ENCODE measurements around the gene TMIE. TPM values are rescaled to one million over a fixed set of nuclear protein-coding genes. Genes with fewer than 3 reads are reported as not detected.
"Not testable (repeated sequence)": the region's sequence is repeated elsewhere in the genome, so short reads cannot be mapped to it uniquely, and the experiment has no call there.

TMIE gene
- total RNA-seq, 1 donor from 2014 or later = 1.6 TPM

GRCh38 chr3:46685446-46685845 is 15.7 kb upstream of the TMIE start:
- ATAC-seq = no peak

- peak; percentile 39 for ATAC-seq
Observed at GRCh38 chr3:46690798-46691197, 10.4 kb upstream of the TMIE start.

GRCh38 chr3:46692566-46692990 is 8.6 kb upstream of the TMIE start:
- ATAC-seq = peak; percentile 77

GRCh38 chr3:46693038-46693891 is 7.9 kb upstream of the TMIE start, which contains the start of gene ALS2CL:
TSS of gene ALS2CL (minus strand) at chr3:46693679. CDS start at chr3:46689440, 4,239 bp downstream.
- ATAC-seq = peak; percentile 64

GRCh38 chr3:46693892-46694226 is 7.3 kb upstream of the TMIE start:
- peak; percentile 1 for ATAC-seq

GRCh38 chr3:46694520-46694919 is 6.7 kb upstream of the TMIE start:
- no peak for ATAC-seq

- ATAC-seq = peak; percentile 41
Observed at GRCh38 chr3:46695177-46695961, 5.8 kb upstream of the TMIE start.

DNA sequence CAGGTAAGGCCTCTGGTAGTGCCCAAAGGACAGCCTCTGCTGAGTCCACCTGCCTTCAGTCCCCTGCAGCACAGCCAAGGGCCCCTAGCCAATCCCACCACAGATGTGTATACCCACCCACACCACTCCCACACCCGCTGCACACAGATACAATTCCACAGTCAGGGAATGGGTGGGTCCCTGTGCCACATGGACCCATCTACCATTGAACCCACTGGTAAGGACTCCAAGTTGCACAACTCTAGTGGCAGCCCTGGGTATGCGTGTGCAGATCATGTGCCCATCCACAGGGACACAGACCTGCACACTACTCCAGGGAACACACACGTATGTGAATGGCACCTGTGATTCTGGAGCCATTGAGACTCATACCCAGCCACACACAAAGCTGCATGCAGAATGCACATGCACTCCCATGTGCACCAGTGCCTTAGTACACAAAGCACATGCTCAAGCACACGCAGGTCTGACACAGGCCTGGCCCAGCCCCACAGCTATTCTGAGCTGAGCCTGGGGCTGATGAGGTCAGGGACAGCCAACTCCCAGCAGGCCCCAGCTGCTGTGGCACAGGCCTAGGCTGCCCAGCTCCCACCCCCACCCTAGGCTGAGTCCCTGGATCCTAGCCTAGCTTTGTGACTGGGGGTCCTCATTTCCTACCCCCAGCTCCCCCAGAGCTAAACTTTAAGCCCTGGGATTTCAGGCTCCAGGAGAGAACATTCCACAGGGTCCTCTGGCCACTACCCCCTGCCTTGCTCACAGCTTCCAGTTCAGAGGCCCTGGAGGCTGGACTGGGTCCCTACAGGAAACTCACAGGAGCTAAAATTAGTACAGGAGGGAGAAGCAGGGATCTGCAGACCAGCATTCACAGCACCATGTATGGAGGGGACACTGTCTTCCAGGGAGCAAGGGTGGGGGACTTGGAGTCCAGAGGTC is 5.0 kb upstream of the TMIE start:
- peak; percentile 40 for ATAC-seq

GRCh38 chr3:46699676-46700523 is 1.3 kb upstream of the TMIE start:
- peak; percentile 12 for ATAC-seq

GRCh38 chr3:46700772-46701171 is 420 bp upstream of the TMIE start:
- no peak for ATAC-seq

DNA sequence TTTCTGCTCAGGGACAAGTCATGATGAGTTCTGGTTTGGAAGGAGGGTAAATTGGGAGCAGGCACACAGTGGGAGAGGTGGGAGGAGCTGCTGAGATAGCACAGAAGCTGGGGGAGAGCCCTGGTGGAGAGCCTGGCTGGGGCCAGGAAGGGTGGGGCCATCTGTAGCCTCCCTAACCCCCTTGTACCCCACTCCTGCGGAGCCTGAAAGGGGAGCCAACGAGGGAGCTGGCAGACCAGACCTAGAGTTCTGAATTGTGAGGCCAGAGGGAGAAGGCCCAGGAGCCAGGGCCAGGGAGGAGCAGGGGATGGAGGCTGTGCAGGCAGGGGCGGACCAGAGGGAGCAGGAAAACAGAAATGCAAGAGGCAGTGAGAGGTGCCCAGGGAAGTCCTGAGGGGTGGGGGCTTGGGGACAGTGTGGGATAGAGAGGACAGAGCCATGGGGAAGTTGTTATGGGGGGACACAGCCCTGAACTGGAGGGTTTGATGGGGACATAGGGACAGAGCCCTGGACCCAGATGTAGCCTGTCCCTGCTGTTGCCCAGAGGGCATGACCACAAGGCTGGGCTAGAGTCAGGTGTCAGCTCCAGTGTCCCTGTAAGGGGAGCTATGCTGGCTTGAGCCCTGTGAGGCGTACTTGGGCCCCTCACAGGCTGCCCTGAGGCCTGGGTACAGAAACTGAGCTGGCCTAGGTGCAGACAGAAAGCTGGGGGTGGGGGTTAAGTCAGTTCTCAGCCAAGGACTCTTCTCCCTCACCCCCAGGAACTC is 1.2 kb downstream of the TMIE start:
- ATAC-seq = no peak

DNA sequence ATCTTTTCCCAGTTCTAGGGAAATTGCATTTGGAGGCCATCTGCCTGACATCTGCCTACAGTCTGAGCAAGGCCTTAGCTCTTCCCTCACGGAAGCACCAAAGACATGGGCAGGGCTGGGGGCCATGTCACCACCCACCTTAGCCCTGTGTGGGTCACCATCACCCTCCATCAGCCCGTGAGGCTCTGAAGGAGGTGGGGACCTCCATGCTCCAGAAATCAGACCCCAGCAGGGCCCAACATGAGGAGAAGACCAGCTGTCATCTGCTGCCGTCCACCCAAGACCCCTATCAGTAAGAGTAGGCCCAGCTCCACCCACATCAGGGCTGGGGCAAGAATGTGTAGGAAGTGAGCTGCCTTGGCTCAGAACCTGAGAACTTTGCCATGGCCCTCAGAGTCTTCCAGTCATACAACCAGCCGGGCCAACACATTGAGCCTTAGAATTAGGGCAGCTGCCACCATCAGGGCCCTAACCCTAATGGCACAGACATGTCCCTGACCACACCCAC is 1.9 kb downstream of the TMIE start:
- no peak for ATAC-seq

GRCh38 chr3:46704346-46704745 is 3.2 kb downstream of the TMIE start:
- not testable (repeated sequence) for ATAC-seq

DNA sequence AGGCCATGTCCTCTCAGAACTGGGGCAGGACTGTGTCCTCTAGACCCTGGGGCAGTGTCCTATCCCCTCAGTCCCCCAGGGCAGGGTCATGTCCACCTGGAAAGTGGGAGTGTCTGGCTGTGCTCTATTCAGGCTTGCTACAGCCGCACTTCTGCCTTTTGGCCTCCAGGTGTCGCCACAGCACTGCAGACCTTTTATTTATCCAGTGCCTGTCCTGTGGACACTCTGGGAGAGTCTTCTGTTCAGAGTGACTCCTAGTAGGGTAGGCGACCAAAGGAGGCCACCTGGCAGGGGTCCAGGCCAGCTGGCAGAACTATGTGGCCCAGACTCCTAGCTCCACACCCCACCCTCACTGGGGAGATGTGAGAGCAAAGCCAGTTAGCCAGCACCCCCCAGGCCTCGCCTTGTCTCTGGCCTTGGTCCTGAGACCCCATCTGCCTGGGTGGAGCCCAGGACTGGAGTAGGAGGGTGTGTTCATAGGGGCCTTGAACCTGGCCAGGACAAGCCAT is 3.9 kb downstream of the TMIE start:
- ATAC-seq = peak; percentile 76

- ATAC-seq = peak; percentile 40
Observed at GRCh38 chr3:46705751-46706552, 4.8 kb downstream of the TMIE start.

DNA sequence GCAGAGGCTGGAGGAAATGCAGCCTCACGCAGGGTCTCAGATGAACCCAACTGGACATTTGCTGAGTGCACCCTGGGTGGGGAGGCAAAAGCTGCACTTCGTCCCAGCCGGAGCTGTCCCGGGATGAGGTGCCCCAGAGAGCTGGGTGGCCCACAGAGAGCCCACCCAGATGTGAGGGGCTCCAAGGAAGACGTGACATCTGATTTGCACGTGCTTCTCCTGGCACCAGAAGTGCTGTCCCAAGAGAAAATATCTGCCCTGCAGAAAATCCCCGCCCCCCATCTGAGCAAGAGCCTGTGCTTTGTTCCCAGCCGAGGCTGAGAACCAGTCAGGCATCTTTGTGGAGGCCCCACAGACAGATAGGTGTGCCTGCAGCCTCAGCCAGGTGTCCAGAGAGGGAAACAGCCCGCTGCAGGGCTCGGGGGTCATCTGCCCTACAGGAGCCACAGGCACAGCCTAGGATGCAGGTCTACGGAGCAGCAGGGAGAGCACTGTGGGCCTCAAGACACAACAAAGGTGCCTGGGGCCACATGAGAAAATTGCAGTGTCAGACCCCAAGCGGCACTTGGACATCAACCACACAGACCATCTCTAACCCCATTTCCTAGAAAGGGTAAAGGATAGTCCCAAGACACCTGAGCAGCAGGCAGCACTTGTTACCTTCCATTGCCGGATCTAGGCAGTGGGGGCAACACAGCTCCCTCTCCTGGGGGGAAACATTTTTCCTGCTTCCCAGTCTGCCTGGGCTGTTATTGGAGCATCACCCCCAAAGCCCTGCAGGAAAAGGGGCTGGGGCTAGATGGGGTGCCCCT is 5.8 kb downstream of the TMIE start:
- ATAC-seq = no peak

DNA sequence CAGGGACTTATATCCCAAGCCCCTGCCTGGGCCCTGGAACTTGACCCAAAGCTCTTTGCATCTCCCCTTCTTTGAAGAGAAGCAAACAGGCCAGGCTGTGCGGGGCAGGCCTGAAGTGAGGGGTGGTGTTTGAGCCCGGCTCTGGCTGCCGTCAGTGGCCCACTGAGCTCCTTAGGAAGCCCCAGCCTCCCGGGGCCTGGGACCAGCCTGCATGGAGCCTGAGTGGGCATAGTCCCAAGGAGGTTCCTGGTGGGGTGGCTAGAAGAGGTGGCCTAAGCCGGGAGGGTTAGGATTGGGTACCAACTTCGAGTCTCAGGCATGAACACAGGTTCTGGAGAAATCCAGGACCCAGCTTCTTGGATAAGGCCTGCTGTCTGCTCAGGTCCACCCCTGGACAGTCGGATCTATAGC is 6.4 kb downstream of the TMIE start:
- no peak for ATAC-seq

GRCh38 chr3:46708401-46709156 is 7.4 kb downstream of the TMIE start:
- ATAC-seq = no peak

All from esophagus mucosa (tissue), 1 donor.